Body of pancreas (tissue), 4 donors: ENCODE results near the gene RBFOX2. TPM values are rescaled to one million over a fixed set of nuclear protein-coding genes. Genes with fewer than 3 reads are reported as not detected.
A peak's percentile ranks its signal among the peaks of the same experiment; 100 is the strongest.

Source experiments
- ATAC-seq: fragments of 150-250 bp; one replicate; pipeline ENCODE4 v1.9.1; 2016
- DNase-seq, 4 donors: peaks; one replicate each; pipeline ENCODE4 v3.0.0-alpha.2; 2019
- H3K27ac ChIP-seq, 4 donors: fragments of 200-600 bp; sonication (generic); 1 replicate in 3 of 4; 2 replicates in 1 of 4; pipeline versions ENCODE4 v1.5.1 to v1.6.1; 2016 to 2019; ENCODE audit warnings: mild to moderate bottlenecking in 1 of 4, mixed read lengths in 1 of 4, moderate library complexity in 1 of 4
- H3K27me3 ChIP-seq, 2 donors: fragments of 200-600 bp; sonication (generic); one replicate each; pipeline ENCODE4 v1.6.0; 2016; ENCODE audit warnings: mild to moderate bottlenecking in 1 of 2
- H3K36me3 ChIP-seq, 2 donors: fragments of 200-600 bp; sonication (generic); replicated peaks in 1 of 2; 2 replicates each; pipeline ENCODE4 v1.5.1; 2016; ENCODE audit warnings: low read depth in 2 of 2; ENCODE audit not compliant: insufficient read depth in 1 of 2
- H3K4me1 ChIP-seq: fragments of 200-600 bp; sonication (generic); one replicate; pipeline ENCODE4 v1.6.0; 2016
- H3K4me3 ChIP-seq, 2 donors: fragments of 200-600 bp; sonication (generic); 1 replicate in 1 of 2; 2 replicates in 1 of 2; pipeline ENCODE4 v1.5.1; 2016 to 2019
- H3K9me3 ChIP-seq, 3 donors: fragments of 200-600 bp; sonication (generic); 1 replicate in 2 of 3; 2 replicates in 1 of 3; pipeline ENCODE4 v1.5.1; 2016
- POLR2A ChIP-seq, 3 donors: fragments of 450-650 bp; IDR thresholded peaks; one replicate each; pipeline ENCODE4 v1.6.1; 2016; ENCODE audit warnings: antibody characterized with exemption in 3 of 3, mild to moderate bottlenecking in 2 of 3
- WGBS, 2 donors: methylation state at CpG; one replicate each; pipeline ENCODE4 v1.1.5; 2017; 5-methylcytosine and 5-hydroxymethylcytosine counted together
- intact Hi-C: fragments of 100-400 bp; cut with DNase I; formaldehyde crosslinking; loops from one replicate; pipeline ENCODE4 v1.15.1; 2023
- total RNA-seq, 2 donors: library from RNA; depleted of rRNA; stranded (reverse); fragments of >200 nt; gene quantifications; one replicate each; pipeline ENCODE4 v1.1.0, GENCODE V29; 2016
- TF ChIP-seq, protein P1 (sequence below), 7 experiments: fragments of 450-650 bp in 4 of 7; fragments of 200-600 bp in 3 of 7; sonication (generic) in 3 of 7; IDR thresholded peaks; one replicate each; pipeline ENCODE4 v1.5.1; 2016 to 2019; ENCODE audit warnings: antibody characterized with exemption in 7 of 7

Gene RBFOX2, protein sequence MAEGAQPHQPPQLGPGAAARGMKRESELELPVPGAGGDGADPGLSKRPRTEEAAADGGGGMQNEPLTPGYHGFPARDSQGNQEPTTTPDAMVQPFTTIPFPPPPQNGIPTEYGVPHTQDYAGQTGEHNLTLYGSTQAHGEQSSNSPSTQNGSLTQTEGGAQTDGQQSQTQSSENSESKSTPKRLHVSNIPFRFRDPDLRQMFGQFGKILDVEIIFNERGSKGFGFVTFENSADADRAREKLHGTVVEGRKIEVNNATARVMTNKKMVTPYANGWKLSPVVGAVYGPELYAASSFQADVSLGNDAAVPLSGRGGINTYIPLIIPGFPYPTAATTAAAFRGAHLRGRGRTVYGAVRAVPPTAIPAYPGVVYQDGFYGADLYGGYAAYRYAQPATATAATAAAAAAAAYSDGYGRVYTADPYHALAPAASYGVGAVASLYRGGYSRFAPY
- total RNA-seq, result 10 to 100 TPM; 28.7 to 31.1 TPM

DNA sequence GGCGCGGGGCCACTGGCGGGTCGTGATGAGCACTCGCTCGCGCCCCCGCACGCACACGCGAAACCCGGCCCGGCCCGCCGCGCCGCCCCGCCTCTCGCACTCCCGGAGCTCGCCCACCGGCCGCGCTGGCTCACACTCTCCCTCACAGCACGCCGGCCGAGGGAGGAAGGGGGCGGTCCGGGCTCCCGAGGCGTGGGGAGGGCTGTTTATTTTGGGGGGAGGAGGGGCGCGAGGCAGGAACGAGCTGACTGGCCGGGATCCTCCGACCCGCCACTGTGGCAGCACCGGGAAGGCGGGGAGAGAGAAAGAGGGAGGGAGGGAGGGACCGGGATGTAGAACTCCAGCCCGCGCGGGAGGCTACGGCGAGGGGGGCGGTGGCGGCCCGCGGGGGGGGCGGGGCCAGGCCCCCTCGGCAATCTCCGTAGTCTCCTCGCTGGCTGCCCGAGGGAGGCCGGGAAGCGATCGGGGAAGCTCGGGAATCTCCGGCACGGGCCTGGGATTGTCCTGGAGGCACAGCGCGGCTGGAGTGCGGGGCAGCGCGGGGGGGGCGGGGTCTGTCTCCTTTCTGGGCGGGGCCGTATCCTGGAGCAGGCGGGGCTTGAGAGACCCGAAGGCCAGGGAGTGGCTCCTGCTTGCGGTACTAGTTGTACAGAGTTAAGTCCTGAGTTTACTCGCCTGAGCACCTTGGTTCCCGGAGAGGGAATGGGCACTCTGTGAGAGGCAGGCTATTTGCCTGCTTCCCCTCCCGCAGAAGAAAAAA, at the start of gene RBFOX2:
RBFOX2 (minus strand) TSS at position 179 of the 760 bp plus-strand sequence. CDS start 399 bp downstream, outside the sequence.
- intact Hi-C loops, result no loop called here

DNA sequence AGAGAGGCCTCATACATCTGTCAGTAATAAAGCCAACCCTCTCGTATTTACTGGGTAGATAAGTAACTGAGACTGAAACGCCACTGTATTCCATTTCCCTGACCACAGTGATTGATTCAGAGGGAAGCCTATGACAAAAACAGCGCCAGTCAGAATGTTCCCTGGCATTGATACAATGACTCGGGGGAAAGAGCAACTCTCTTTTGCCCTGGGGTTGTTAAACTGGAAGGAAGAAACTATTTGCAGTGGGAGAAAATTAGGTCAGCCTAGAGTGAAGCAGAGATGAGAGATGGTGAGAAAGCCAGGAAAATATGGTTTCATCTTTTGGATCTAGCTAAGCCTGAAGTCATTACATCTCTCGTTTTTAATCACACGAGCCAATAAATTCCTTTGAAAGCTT, 48.6 kb upstream of the RBFOX2 start:
- no peak overlapping the region for H3K4me3 ChIP-seq
- no peaks in the 10 kb centered on the region for H3K4me1 ChIP-seq
- 47 to 65% methylated on average over 6 of the region's 6 CpGs for whole genome bisulfite sequencing, 2 donors
- ATAC-seq (peak; percentile 42), DNase-seq (peak in 1 of 4 donors; percentile 21)
- no peak for TF ChIP-seq POLR2A (IDR thresholded peaks at IDR 0.05)
- TF ChIP-seq, protein P1, sequence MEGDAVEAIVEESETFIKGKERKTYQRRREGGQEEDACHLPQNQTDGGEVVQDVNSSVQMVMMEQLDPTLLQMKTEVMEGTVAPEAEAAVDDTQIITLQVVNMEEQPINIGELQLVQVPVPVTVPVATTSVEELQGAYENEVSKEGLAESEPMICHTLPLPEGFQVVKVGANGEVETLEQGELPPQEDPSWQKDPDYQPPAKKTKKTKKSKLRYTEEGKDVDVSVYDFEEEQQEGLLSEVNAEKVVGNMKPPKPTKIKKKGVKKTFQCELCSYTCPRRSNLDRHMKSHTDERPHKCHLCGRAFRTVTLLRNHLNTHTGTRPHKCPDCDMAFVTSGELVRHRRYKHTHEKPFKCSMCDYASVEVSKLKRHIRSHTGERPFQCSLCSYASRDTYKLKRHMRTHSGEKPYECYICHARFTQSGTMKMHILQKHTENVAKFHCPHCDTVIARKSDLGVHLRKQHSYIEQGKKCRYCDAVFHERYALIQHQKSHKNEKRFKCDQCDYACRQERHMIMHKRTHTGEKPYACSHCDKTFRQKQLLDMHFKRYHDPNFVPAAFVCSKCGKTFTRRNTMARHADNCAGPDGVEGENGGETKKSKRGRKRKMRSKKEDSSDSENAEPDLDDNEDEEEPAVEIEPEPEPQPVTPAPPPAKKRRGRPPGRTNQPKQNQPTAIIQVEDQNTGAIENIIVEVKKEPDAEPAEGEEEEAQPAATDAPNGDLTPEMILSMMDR (IDR thresholded peaks at IDR 0.05), result no peak
- H3K9me3 ChIP-seq, result no peaks in the 10 kb centered on the region
- H3K27me3 ChIP-seq, result no peaks in the 10 kb centered on the region
- intact Hi-C loops, result no loop called here
- H3K36me3 ChIP-seq, result no peaks in the 10 kb centered on the region
- H3K27ac ChIP-seq, result peak overlapping the region in 2 of 4 donors; percentile 6 to 7

More for the DNA sequence above, at the start of gene RBFOX2:
- Histone ChIP-seq H3K9me3 (no peaks in the 10 kb centered on the region), H3K27ac (peak within 1 kb of the TSS; percentile 65 to 87 (median 83)), H3K27me3 (no peaks in the 10 kb centered on the region), H3K4me3 (peak within 1 kb of the TSS; percentile 31 to 54), H3K36me3 (no peaks in the 10 kb centered on the region), H3K4me1 (peaks cover 16% of the 10 kb centered on the region)
- 0 to 1% methylated on average over 6 to 43 of the region's 74 CpGs for WGBS, 2 donors
- TF ChIP-seq, protein P1 (IDR thresholded peaks at IDR 0.05), result peak in 2 of 7 experiments; percentile 2 to 5
- peak in 2 of 3 donors; percentile 39 to 42 for TF ChIP-seq POLR2A (IDR thresholded peaks at IDR 0.05)
- ATAC-seq, result peak; percentile 91
- peak; percentile 97 to 99 (median 98) for DNase-seq

DNA sequence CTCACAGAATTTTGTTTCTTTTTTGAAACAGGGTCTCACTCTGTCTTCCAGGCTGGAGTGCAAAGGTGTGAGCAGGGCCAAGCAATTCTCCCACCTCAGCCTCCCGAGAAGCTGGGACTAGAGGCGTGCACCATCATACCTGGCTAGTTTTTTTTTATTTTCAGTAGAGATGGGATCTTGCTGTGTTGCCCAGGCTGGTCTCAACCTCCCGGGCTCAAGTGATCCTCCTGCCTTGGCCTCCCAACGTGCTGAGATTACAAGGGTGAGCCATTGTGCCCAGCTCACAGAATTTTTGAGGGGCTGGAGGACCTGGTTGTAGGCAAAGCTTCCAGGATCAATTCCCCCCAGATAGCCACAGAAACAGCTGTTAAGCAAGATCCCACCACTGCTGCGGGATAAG, 47.1 kb upstream of the RBFOX2 start:
- Histone ChIP-seq H3K4me3 (no peak overlapping the region), H3K36me3 (no peaks in the 10 kb centered on the region), H3K27ac (no peak overlapping the region), H3K27me3 (no peaks in the 10 kb centered on the region), H3K4me1 (no peaks in the 10 kb centered on the region), H3K9me3 (no peaks in the 10 kb centered on the region)
- ATAC-seq, result no peak
- intact Hi-C loops, result no loop called here
- DNase-seq, result no peak
- WGBS, 2 donors, result 91 to 95% methylated on average over 2 to 5 of the region's 5 CpGs
- TF ChIP-seq POLR2A (IDR thresholded peaks at IDR 0.05), result no peak
- TF ChIP-seq, protein P1 (IDR thresholded peaks at IDR 0.05), result no peak

DNA sequence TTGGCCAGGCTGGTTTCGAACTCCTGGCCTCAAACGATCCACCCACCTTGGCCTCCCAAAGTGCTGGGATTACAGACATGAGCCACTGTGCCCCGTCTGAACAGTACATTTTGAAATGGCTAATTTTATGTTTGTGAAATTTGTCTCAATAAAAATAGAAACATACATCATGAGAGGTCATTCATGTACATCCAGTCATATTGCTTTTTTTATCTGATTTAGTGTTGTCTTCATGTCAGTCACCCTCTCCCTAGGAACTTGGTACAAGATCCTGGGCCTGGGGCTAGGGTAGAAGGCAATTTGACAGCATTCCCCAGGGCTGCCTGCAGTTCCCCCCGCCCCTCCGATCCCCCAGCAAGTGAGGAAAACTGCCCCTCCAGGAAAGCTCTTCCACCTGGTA, 46.6 kb upstream of the RBFOX2 start:
- no peak overlapping the region for H3K27ac ChIP-seq
- ATAC-seq (no peak), DNase-seq (no peak)
- no peaks in the 10 kb centered on the region for H3K9me3 ChIP-seq
- no peaks in the 10 kb centered on the region for H3K36me3 ChIP-seq
- H3K4me1 ChIP-seq, result no peaks in the 10 kb centered on the region
- no peak overlapping the region for H3K4me3 ChIP-seq
- no peak for TF ChIP-seq POLR2A (IDR thresholded peaks at IDR 0.05)
- TF ChIP-seq, protein P1 (IDR thresholded peaks at IDR 0.05), result no peak
- intact Hi-C loops, result no loop called here
- 87% methylated on average over 5 of the region's 5 CpGs for WGBS, 2 donors
- H3K27me3 ChIP-seq, result no peaks in the 10 kb centered on the region
